Measurements from ENCODE around the gene ZMYM4. TPM values are rescaled to one million over a fixed set of nuclear protein-coding genes. Genes with fewer than 3 reads are reported as not detected.

Gene ZMYM4
- total RNA-seq, result 34.5 and 45.0 TPM in 2 replicates

GRCh38 chr1:35268282-35269200, at the start of gene ZMYM4:
Gene ZMYM4 (plus strand): TSS chr1:35268709. CDS start chr1:35269047, 338 bp downstream.

Other genes with a start within 250 kb of the ZMYM4 start
- gene ZMYM6, start 236.8 kb upstream of the ZMYM4 start, total RNA-seq, result 15.1 and 16.1 TPM in 2 replicates
- 6.9 and 22.0 TPM in 2 replicates for gene ZMYM1, start 189.3 kb upstream of the ZMYM4 start, total RNA-seq
- 81.0 and 81.4 TPM in 2 replicates for gene SFPQ, start 75.6 kb upstream of the ZMYM4 start, total RNA-seq

Measured in cardiac atrium fibroblast (primary cell).